ENCODE data around the gene ESYT1. TPM values are rescaled to one million over a fixed set of nuclear protein-coding genes. Genes with fewer than 3 reads are reported as not detected.

Gene ESYT1
- total RNA-seq, 1 experiment from 2014 or later: 75.7 TPM

DNA sequence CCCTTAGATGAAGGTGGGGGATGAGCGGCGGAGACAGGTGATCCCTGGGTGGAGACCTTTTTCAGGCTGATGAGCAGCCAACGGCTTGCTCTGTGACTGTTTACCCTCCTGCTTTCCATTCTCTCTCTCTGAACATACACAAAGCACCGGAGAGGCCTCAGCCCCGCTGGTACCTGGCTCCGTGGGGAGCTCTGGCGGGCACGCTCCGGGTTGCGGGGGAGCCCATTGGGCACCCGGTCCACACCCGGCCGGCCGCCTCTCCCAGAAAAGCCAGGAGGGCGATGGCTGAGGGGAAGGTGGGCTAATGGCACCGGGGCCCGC lies 60.7 kb downstream of the ESYT1 start:
- Histone ChIP-seq H2AFZ (ENCODE audit: low read length) (no peak overlapping the region; the same call in 1 of the 2 replicates), H3K4me1 (ENCODE audit: low read length) (peaks cover 38% of the 10 kb centered on the region)

DNA sequence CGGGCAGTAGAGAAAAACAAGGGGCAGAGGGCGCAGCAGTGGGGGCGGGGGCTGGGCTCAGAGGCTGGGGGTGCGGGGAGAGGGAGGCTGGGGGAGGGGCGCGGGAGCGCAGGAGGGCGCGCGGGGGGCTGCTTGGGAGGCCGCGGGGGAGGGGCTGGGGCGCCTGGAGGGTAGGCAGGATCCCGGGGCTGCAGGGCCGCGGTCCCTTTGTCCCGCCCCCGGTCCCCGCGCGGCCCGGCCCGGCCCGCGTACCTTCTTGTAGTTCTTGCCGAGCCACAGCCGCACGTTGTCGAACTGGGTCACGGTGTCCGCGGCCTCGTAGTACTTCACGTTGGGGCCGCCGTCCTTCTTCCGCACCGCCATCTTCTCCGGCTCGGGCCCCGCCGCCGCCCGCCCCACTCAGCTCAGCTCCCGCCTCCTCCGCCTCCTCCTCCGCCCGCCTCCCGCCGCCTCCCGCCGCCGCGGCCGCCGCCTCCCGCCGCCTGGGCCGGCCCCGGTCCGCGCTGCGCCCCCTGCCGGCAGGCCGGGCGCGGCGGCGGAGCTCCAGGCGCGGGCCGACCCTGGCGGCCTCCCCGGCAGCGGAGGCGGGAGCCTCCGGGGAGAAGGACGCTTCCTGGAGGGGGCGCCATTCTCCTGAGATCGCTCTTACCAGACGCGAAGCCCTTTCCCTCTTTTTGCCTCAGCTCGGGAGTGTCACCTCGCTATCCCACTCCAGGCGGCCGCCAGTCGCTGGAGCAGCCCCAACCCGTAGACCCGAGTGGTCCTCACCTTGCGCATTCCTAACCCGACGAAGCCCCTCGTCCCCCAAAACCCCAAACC lies 61.2 kb downstream of the ESYT1 start, which contains the start of gene SMARCC2:
TSS of gene SMARCC2 (minus strand) at position 385 of the 819 bp plus-strand sequence. CDS start at position 363, 22 bp downstream.
- H3K9ac ChIP-seq (ENCODE audit: low read length): peak within 1 kb of the TSS; percentile 94
- H3K4me1 ChIP-seq (ENCODE audit: low read length): peaks cover 41% of the 10 kb centered on the region
- H4K20me1 ChIP-seq (ENCODE audit: insufficient read depth, low read depth, low read length): no peaks in the 10 kb centered on the region
- peaks cover 42% of the 10 kb centered on the region for H3K79me2 ChIP-seq (ENCODE audit: low read length)
- H3K9me2 ChIP-seq (replicated peaks; ENCODE audit: insufficient read depth, low read length): no peaks in the 10 kb centered on the region
- H3K36me3 ChIP-seq (ENCODE audit: insufficient read depth, low read length): peaks cover 25% of the 10 kb centered on the region
- H3K4me2 ChIP-seq (ENCODE audit: low read depth, low read length, poor library complexity, severe bottlenecking): peak within 1 kb of the TSS; percentile 95
- peak within 1 kb of the TSS; percentile 89; the same call in 1 of the 2 replicates for H2AFZ ChIP-seq (ENCODE audit: low read length)
- peak within 1 kb of the TSS; percentile 66 for H3K27ac ChIP-seq (ENCODE audit: low read length)
- no peaks in the 10 kb centered on the region for H3K27me3 ChIP-seq (ENCODE audit: low read length)
- no peaks in the 10 kb centered on the region for H3K9me3 ChIP-seq (ENCODE audit: low read length)
- peak; percentile 93 for DNase-seq
- peak within 1 kb of the TSS; percentile 97 for H3K4me3 ChIP-seq (ENCODE audit: low read length)

More for the DNA sequence above, 60.7 kb downstream of the ESYT1 start:
- peak; percentile 59 for DNase-seq
- peak overlapping the region; percentile 94 for H3K9ac ChIP-seq (ENCODE audit: low read length)
- no peaks in the 10 kb centered on the region for H4K20me1 ChIP-seq (ENCODE audit: insufficient read depth, low read depth, low read length)
- peak overlapping the region; percentile 97 for H3K4me3 ChIP-seq (ENCODE audit: low read length)
- H3K4me2 ChIP-seq (ENCODE audit: low read depth, low read length, poor library complexity, severe bottlenecking): peak overlapping the region; percentile 95
- H3K36me3 ChIP-seq (ENCODE audit: insufficient read depth, low read length): peaks cover 30% of the 10 kb centered on the region
- H3K79me2 ChIP-seq (ENCODE audit: low read length): peaks cover 47% of the 10 kb centered on the region
- peak overlapping the region; percentile 65 for H3K27ac ChIP-seq (ENCODE audit: low read length)
- H3K9me3 ChIP-seq (ENCODE audit: low read length): no peaks in the 10 kb centered on the region
- no peaks in the 10 kb centered on the region for H3K9me2 ChIP-seq (replicated peaks; ENCODE audit: insufficient read depth, low read length)
- H3K27me3 ChIP-seq (ENCODE audit: low read length): no peaks in the 10 kb centered on the region

DNA sequence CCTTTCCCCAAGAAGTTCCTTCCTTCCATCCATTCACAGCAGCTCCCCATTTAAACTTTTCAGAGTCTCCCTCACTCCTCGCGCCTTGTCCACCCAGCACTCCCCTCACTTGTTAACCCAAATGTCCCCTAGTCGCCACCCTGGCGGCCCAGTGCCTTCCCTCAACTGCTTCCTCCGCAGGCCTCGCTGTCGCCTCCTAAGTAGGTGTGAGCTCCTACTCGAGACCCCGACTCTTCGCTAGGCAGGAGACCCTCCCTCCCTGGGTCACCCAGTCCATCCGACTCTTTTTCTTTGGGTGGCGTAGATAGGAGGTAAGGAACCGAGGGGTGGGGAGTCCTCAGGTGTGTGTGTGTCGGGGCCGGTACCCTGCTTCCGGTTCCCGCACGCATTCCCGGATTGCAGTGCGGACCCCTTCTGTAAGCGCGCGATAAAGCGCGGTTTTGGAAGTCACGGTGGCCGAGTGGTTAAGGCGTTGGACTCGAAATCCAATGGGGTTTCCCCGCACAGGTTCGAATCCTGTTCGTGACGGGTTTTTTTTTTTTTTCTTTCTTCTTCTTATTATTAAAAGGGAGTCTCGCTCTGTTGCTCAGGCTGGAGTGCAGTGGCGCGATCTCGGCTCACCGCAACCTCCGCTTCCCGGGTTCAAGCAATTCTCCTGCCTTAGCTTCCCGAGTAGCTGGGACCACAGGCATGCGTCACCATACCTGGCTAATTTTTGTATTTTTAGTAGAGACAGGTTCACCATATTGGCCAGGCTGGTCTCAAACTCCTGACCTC lies 62.0 kb downstream of the ESYT1 start:
- peak overlapping the region; percentile 75 for H3K4me3 ChIP-seq (ENCODE audit: low read length)
- no peaks in the 10 kb centered on the region for H3K9me3 ChIP-seq (ENCODE audit: low read length)
- H4K20me1 ChIP-seq (ENCODE audit: insufficient read depth, low read depth, low read length): no peaks in the 10 kb centered on the region
- H3K9me2 ChIP-seq (replicated peaks; ENCODE audit: insufficient read depth, low read length): no peaks in the 10 kb centered on the region
- peaks cover 18% of the 10 kb centered on the region for H3K36me3 ChIP-seq (ENCODE audit: insufficient read depth, low read length)
- peaks cover 43% of the 10 kb centered on the region for H3K4me1 ChIP-seq (ENCODE audit: low read length)
- H3K9ac ChIP-seq (ENCODE audit: low read length): peak overlapping the region; percentile 80
- peaks cover 42% of the 10 kb centered on the region for H3K79me2 ChIP-seq (ENCODE audit: low read length)
- no peaks in the 10 kb centered on the region for H3K27me3 ChIP-seq (ENCODE audit: low read length)
- peak overlapping the region; percentile 89; the same call in 1 of the 2 replicates for H2AFZ ChIP-seq (ENCODE audit: low read length)
- peak overlapping the region; percentile 66 for H3K27ac ChIP-seq (ENCODE audit: low read length)
- H3K4me2 ChIP-seq (ENCODE audit: low read depth, low read length, poor library complexity, severe bottlenecking): peak overlapping the region; percentile 90
- DNase-seq: peak; percentile 96

DNA sequence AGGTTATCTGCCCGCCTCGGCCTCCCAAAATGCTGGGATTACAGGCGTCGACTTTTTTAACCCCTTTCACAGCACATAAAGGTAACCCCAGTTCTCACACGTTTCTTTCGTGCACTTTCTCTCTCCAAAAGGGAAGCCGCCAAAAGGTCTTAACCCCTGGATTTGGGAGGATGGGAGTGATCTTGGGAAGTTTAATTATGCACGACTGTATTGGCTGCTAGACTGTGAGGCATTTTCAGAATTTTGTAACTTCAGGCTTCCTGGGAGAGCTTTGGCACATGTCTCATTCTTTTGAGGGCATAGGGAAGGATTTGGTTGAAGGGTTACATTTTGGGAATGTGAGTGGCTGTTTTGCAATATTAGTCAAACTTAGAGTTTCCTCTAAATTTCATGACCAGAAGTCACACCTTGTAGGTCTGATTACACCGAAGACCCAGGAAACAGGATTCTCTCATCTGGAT lies 62.7 kb downstream of the ESYT1 start:
- H2AFZ ChIP-seq (ENCODE audit: low read length): peak overlapping the region; percentile 89; the same call in 1 of the 2 replicates
- no peaks in the 10 kb centered on the region for H3K9me3 ChIP-seq (ENCODE audit: low read length)
- H3K27me3 ChIP-seq (ENCODE audit: low read length): no peaks in the 10 kb centered on the region
- peaks cover 40% of the 10 kb centered on the region for H3K79me2 ChIP-seq (ENCODE audit: low read length)
- H4K20me1 ChIP-seq (ENCODE audit: insufficient read depth, low read depth, low read length): no peaks in the 10 kb centered on the region
- no peak for DNase-seq
- H3K36me3 ChIP-seq (ENCODE audit: insufficient read depth, low read length): peaks cover 15% of the 10 kb centered on the region
- H3K4me2 ChIP-seq (ENCODE audit: low read depth, low read length, poor library complexity, severe bottlenecking): peak overlapping the region; percentile 90
- peak overlapping the region; percentile 66 for H3K27ac ChIP-seq (ENCODE audit: low read length)
- H3K4me3 ChIP-seq (ENCODE audit: low read length): peak overlapping the region; percentile 75
- H3K9ac ChIP-seq (ENCODE audit: low read length): peak overlapping the region; percentile 80
- H3K4me1 ChIP-seq (ENCODE audit: low read length): peaks cover 43% of the 10 kb centered on the region
- H3K9me2 ChIP-seq (replicated peaks; ENCODE audit: insufficient read depth, low read length): no peaks in the 10 kb centered on the region

- Histone ChIP-seq H3K9me2 (replicated peaks; ENCODE audit: insufficient read depth, low read length) (no peaks in the 10 kb centered on the region), H3K27me3 (ENCODE audit: low read length) (no peaks in the 10 kb centered on the region), H3K9me3 (ENCODE audit: low read length) (no peaks in the 10 kb centered on the region), H3K27ac (ENCODE audit: low read length) (peak overlapping the region; percentile 52), H3K79me2 (ENCODE audit: low read length) (peaks cover 23% of the 10 kb centered on the region), H3K4me3 (ENCODE audit: low read length) (no peak overlapping the region), H2AFZ (ENCODE audit: low read length) (peak overlapping the region; percentile 82), H4K20me1 (ENCODE audit: insufficient read depth, low read depth, low read length) (no peaks in the 10 kb centered on the region), H3K9ac (ENCODE audit: low read length) (0 out of 2 replicates have a peak overlapping the region, but pooled peaks have one; percentile 15), H3K36me3 (ENCODE audit: insufficient read depth, low read length) (no peaks in the 10 kb centered on the region; the same call in 1 of the 2 replicates), H3K4me1 (ENCODE audit: low read length) (peaks cover 37% of the 10 kb centered on the region), H3K4me2 (ENCODE audit: low read depth, low read length, poor library complexity, severe bottlenecking) (peak overlapping the region; percentile 10)
- DNase-seq: no peak
Observed at GRCh38 chr12:56192582-56192981, 64.5 kb downstream of the ESYT1 start.

- no peaks in the 10 kb centered on the region for H3K36me3 ChIP-seq (ENCODE audit: insufficient read depth, low read length)
- H3K27ac ChIP-seq (ENCODE audit: low read length): peak overlapping the region; percentile 52; the same call in 1 of the 2 replicates
- H4K20me1 ChIP-seq (ENCODE audit: insufficient read depth, low read depth, low read length): no peaks in the 10 kb centered on the region
- no peak overlapping the region for H3K4me3 ChIP-seq (ENCODE audit: low read length)
- H3K9me3 ChIP-seq (ENCODE audit: low read length): no peaks in the 10 kb centered on the region
- peak overlapping the region; percentile 82 for H2AFZ ChIP-seq (ENCODE audit: low read length)
- H3K4me2 ChIP-seq (ENCODE audit: low read depth, low read length, poor library complexity, severe bottlenecking): peak overlapping the region; percentile 10
- H3K79me2 ChIP-seq (ENCODE audit: low read length): peaks cover 18% of the 10 kb centered on the region
- peak; percentile 96 for DNase-seq
- peaks cover 32% of the 10 kb centered on the region for H3K4me1 ChIP-seq (ENCODE audit: low read length)
- H3K27me3 ChIP-seq (ENCODE audit: low read length): no peaks in the 10 kb centered on the region
- H3K9me2 ChIP-seq (replicated peaks; ENCODE audit: insufficient read depth, low read length): no peaks in the 10 kb centered on the region
- no peak overlapping the region for H3K9ac ChIP-seq (ENCODE audit: low read length)
Observed at GRCh38 chr12:56193025-56193578, 65.0 kb downstream of the ESYT1 start.
